Tibial nerve (tissue), 4 donors: ENCODE measurements around the gene KRT86.

ENCODE experiments used
- CTCF ChIP-seq, 5 experiments: fragments of 200-600 bp in 3 of 5; fragments of 450-650 bp in 2 of 5; sonication (generic) in 3 of 5; IDR thresholded peaks; one replicate each; pipeline ENCODE4 v1.5.1; 2016 to 2019; ENCODE audit warnings: antibody characterized with exemption in 5 of 5, mild to moderate bottlenecking in 3 of 5, moderate library complexity in 2 of 5
- EP300 ChIP-seq, 2 donors: sonication (generic); formaldehyde crosslinking; IDR thresholded peaks; one replicate each; pipeline ENCODE4 v1.6.1; 2017; ENCODE audit warnings: antibody characterized with exemption in 2 of 2, mild to moderate bottlenecking in 1 of 2
- POLR2A ChIP-seq, 2 donors: fragments of 450-650 bp; IDR thresholded peaks; one replicate each; pipeline ENCODE4 v1.6.1; 2017; ENCODE audit warnings: antibody characterized with exemption in 2 of 2, mild to moderate bottlenecking in 2 of 2, moderate library complexity in 2 of 2

GRCh38 chr12:52349196-52349595 is 74.8 kb downstream of the KRT86 start:
- no peak for TF ChIP-seq POLR2A (IDR thresholded peaks at IDR 0.05)
- no peak for TF ChIP-seq CTCF (IDR thresholded peaks at IDR 0.05)
- no peak for TF ChIP-seq EP300 (IDR thresholded peaks at IDR 0.05)
